ENCODE results near the gene ZMYM5.
"Not testable (repeated sequence)": the region's sequence is repeated elsewhere in the genome, so short reads cannot be mapped to it uniquely, and the experiment has no call there.

GRCh38 chr13:19905487-19906195, 42.2 kb upstream of the ZMYM5 start:
- not testable (repeated sequence) for TF ChIP-seq CTCF (IDR thresholded peaks at IDR 0.05 in 8 of 11, conservative IDR thresholded peaks at IDR 0.05 in 3 of 11); POLR2AphosphoS5 (IDR thresholded peaks at IDR 0.05); POLR2A (IDR thresholded peaks at IDR 0.05)
